Stimulated activated CD4-positive, alpha-beta T cell treated with anti-CD3 and anti-CD28 coated beads, TNF-alpha, amount 100 ng/mL, for 4 hours (primary cell): ENCODE results near the gene FBRSL1.

ENCODE experiments used
- DNase-seq, 3 experiments: peaks; one replicate each; pipeline ENCODE4 v3.0.0-alpha.2; 2020; ENCODE audit warnings: low read depth in 3 of 3

Gene FBRSL1

GRCh38 chr12:132541200-132541599 lies 51.2 kb downstream of the FBRSL1 start:
- DNase-seq: no peak

GRCh38 chr12:132541996-132542395 lies 52.0 kb downstream of the FBRSL1 start:
- DNase-seq: no peak

- DNase-seq: no peak
Measured at GRCh38 chr12:132542661-132543060, 52.7 kb downstream of the FBRSL1 start.

GRCh38 chr12:132543298-132544079 lies 53.5 kb downstream of the FBRSL1 start:
- no peak for DNase-seq

- DNase-seq: no peak
Measured at GRCh38 chr12:132544080-132544397, 54.1 kb downstream of the FBRSL1 start.

- DNase-seq: no peak
Measured at GRCh38 chr12:132544498-132544897, 54.5 kb downstream of the FBRSL1 start.

- DNase-seq: no peak
Measured at GRCh38 chr12:132545164-132545953, 55.4 kb downstream of the FBRSL1 start.

GRCh38 chr12:132545955-132546354 lies 56.0 kb downstream of the FBRSL1 start:
- DNase-seq: no peak

- no peak for DNase-seq
Measured at GRCh38 chr12:132546647-132547046, 56.7 kb downstream of the FBRSL1 start.

GRCh38 chr12:132547205-132547740 lies 57.3 kb downstream of the FBRSL1 start:
- DNase-seq: no peak

GRCh38 chr12:132548430-132549058 lies 58.6 kb downstream of the FBRSL1 start:
- no peak for DNase-seq

- DNase-seq: no peak
Measured at GRCh38 chr12:132549059-132549458, 59.1 kb downstream of the FBRSL1 start.

- no peak for DNase-seq
Measured at GRCh38 chr12:132550014-132550802, 60.3 kb downstream of the FBRSL1 start.

GRCh38 chr12:132550830-132551640 lies 61.1 kb downstream of the FBRSL1 start:
- no peak for DNase-seq

GRCh38 chr12:132551641-132552031 lies 61.7 kb downstream of the FBRSL1 start:
- DNase-seq: no peak

GRCh38 chr12:132554845-132555630 lies 65.1 kb downstream of the FBRSL1 start:
- no peak for DNase-seq

GRCh38 chr12:132555686-132556085 lies 65.7 kb downstream of the FBRSL1 start:
- DNase-seq: no peak

- no peak for DNase-seq
Measured at GRCh38 chr12:132556216-132556615, 66.3 kb downstream of the FBRSL1 start.

GRCh38 chr12:132556801-132557200 lies 66.8 kb downstream of the FBRSL1 start:
- no peak for DNase-seq
